Keratinocyte (primary cell): ENCODE measurements around the gene MIPOL1.

Experiments used
- EZH2 ChIP-seq: IDR thresholded peaks from one replicate; pipeline ENCODE4 v1.6.1; 2012; ENCODE audit warnings: inconsistent platforms, mild to moderate bottlenecking, low read length, moderate library complexity
- TF ChIP-seq, protein P1 (sequence below), 3 experiments: IDR thresholded peaks in 1 of 3; conservative IDR thresholded peaks in 1 of 3; optimal IDR thresholded peaks in 1 of 3; 2 replicates in 2 of 3; 3 replicates in 1 of 3; pipeline versions ENCODE3 to v1.5.1; 2011; ENCODE audit warnings: low read length in 3 of 3, mild to moderate bottlenecking in 3 of 3, moderate library complexity in 2 of 3, control low read depth in 1 of 3, inconsistent platforms in 1 of 3; ENCODE audit not compliant: insufficient read depth in 2 of 3; ENCODE audit errors: extremely low read depth in 1 of 3

DNA sequence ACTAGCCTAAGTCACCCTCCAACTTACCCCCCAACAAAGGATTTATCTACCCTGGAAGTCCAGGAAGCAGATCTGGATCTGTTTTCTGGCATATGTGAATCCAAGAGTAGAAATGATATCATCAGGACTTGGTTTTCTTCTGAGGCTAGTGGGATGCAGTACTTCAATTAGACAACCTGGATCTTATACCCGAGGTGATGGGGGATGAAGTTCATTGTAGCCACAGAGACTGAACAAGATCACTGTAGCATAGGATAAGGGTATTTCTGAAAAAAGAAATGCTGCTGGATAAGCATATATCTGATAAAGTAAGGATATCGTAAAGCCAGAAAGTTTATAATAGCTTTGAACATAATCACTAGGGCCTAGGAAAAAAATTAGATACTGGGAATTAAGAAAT is 222.9 kb downstream of the MIPOL1 start:
- TF ChIP-seq, protein P1, sequence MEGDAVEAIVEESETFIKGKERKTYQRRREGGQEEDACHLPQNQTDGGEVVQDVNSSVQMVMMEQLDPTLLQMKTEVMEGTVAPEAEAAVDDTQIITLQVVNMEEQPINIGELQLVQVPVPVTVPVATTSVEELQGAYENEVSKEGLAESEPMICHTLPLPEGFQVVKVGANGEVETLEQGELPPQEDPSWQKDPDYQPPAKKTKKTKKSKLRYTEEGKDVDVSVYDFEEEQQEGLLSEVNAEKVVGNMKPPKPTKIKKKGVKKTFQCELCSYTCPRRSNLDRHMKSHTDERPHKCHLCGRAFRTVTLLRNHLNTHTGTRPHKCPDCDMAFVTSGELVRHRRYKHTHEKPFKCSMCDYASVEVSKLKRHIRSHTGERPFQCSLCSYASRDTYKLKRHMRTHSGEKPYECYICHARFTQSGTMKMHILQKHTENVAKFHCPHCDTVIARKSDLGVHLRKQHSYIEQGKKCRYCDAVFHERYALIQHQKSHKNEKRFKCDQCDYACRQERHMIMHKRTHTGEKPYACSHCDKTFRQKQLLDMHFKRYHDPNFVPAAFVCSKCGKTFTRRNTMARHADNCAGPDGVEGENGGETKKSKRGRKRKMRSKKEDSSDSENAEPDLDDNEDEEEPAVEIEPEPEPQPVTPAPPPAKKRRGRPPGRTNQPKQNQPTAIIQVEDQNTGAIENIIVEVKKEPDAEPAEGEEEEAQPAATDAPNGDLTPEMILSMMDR (optimal IDR thresholded peaks at IDR 0.05 in 1 of 3, IDR thresholded peaks at IDR 0.05 in 1 of 3, conservative IDR thresholded peaks at IDR 0.05 in 1 of 3; ENCODE audit: extremely low read depth in 1 of 3, insufficient read depth in 2 of 3, low read length in 3 of 3) = no peak
- TF ChIP-seq EZH2 = no peak
